ENCODE data around the gene PFKFB1.

The PFKFB1 gene

GRCh38 chrX:54922547-54922946 is 71.4 kb downstream of the PFKFB1 start:
- no peak for DNase-seq (ENCODE audit: low spot score)

- DNase-seq (ENCODE audit: low spot score) = peak; percentile 14
Measured at GRCh38 chrX:54921427-54922021, 72.5 kb downstream of the PFKFB1 start.

DNA sequence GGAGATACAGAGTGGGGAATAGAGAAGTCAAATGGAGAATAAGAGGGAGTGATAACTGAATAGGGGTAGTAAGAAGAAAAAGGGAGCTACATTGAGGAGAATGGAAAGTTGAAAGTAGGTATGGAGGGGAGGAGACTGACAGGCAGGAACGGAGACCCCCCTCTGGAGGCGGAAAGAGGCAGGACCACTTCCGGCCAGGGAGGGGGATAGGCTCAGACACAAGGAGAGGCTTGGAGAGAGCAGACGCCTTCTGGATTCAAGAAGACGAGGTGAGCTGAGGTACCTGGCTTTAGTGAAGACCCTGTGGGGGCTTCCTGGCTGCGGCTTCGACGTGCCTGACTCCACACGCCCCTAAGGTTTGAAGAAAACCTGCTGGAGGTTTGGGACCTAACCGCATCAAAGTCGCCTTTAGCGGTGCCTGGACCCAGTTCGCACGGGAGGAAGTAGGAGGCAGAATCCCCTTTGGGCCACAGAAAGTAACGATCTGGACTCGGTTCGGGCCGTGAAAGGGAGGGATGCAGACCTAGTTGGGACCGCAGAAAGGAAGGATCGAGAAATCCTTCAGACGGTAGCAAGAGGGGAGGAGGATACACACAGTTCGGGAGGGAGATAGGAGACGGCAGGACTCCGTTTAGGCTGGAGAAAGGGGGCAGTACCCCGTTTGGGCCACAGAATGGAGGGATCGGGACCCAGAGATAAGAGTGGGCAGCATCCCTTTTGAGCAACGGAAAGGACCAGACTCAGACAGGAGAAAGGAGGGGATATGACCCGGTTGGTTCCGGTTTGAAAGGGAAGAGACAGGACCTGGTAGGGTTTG is 73.2 kb downstream of the PFKFB1 start, which contains the start of gene TRO:
TSS of gene TRO (plus strand) at position 215 of the 817 bp plus-strand sequence. CDS start 1,423 bp downstream, outside the sequence.
- no peak for DNase-seq (ENCODE audit: low spot score)

GRCh38 chrX:54909941-54910340 is 84.0 kb downstream of the PFKFB1 start:
- no peak for DNase-seq (ENCODE audit: low spot score)

DNA sequence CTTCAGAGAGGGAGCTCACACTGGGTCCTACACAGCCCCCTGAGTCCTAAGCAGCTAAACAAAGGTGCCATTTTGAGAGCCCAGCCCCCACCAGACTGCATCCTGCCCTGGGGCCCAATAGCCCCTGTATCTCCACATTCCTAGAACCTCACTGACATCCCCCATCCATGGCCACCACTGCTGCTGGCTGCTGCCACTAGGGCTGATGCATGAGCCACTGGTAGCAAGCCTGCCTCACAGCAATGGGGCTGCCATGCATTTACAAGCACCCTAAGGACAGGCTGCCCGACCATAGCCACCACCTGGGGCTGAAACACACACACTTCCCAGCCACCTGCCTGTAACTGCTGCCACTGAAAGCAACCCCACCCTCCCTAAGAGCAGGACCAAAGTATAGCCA is 99.8 kb downstream of the PFKFB1 start:
- DNase-seq (ENCODE audit: low spot score) = no peak

DNA sequence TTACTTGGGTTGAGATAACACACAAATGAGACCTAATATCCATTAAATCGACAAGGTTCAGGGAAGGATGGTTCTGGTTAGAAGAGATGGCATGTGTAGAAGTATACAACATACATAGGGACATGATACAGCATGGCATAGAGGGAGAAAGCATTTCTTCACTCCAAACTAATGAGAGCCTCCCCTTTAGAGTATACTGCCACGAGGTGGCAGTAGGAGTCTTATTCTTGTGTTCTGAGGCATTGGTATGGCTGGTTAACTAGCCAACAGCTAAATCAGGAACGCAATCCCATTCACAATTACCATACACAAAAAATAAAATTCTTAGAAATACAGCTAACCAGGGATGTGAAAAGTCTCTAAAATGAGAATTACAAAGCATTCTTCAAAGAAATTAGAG is 102.4 kb downstream of the PFKFB1 start:
- peak; percentile 43 for DNase-seq (ENCODE audit: low spot score)

DNA sequence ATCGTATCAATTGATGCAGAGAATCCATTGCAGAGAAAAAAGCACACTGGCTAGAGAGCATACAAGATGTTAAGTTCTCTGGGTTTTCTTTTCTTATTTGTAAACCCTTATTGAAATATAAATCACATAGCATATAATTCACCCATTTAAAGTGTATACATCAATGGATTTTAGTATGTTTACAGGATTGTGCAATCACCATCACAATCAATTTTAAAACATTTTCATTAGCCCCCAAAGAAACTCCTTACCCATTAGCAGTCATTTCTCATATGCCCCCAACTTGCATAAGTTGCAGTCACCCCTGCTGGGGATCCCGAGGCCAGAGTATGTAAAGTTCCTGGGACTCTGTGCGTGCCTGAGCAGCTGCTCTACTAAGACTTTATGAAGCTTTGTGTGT is 108.2 kb downstream of the PFKFB1 start:
- no peak for DNase-seq (ENCODE audit: low spot score)

Measured in kidney tubule cell (primary cell).